ENCODE results near the gene MYOD1.

Gene MYOD1

GRCh38 chr11:17767301-17767885 is 48.0 kb downstream of the MYOD1 start:
- DNase-seq (ENCODE audit: low spot score), result no peak
- in situ Hi-C loops (cut with MboI; ENCODE audit: low pct_unique_long_range_greater_than_20kb, low sequenced_read_pairs, unreplicated experiment), result loop anchor here (10.0 kb wide), 1 partner anchor 207 kb away; no protein-coding TSS in a partner anchor
- TF ChIP-seq CTCF (IDR thresholded peaks at IDR 0.05; ENCODE audit: extremely low read depth, insufficient read depth, missing control alignments), result no peak

GRCh38 chr11:17767914-17768313 is 48.5 kb downstream of the MYOD1 start:
- DNase-seq (ENCODE audit: low spot score), result no peak
- in situ Hi-C loops (cut with MboI; ENCODE audit: low pct_unique_long_range_greater_than_20kb, low sequenced_read_pairs, unreplicated experiment), result loop anchor here (10.0 kb wide), 1 partner anchor 207 kb away; no protein-coding TSS in a partner anchor
- no peak for TF ChIP-seq CTCF (IDR thresholded peaks at IDR 0.05; ENCODE audit: extremely low read depth, insufficient read depth, missing control alignments)

- no peak for TF ChIP-seq CTCF (IDR thresholded peaks at IDR 0.05; ENCODE audit: extremely low read depth, insufficient read depth, missing control alignments)
- in situ Hi-C loops (cut with MboI; ENCODE audit: low pct_unique_long_range_greater_than_20kb, low sequenced_read_pairs, unreplicated experiment), result loop anchor here (10.0 kb wide), 1 partner anchor 206 kb away; no protein-coding TSS in a partner anchor
- DNase-seq (ENCODE audit: low spot score), result no peak
Observed at GRCh38 chr11:17768547-17768946, 49.2 kb downstream of the MYOD1 start.

GRCh38 chr11:17769218-17769617 is 49.8 kb downstream of the MYOD1 start:
- DNase-seq (ENCODE audit: low spot score), result no peak
- in situ Hi-C loops (cut with MboI; ENCODE audit: low pct_unique_long_range_greater_than_20kb, low sequenced_read_pairs, unreplicated experiment), result loop anchor here (10.0 kb wide), 1 partner anchor 206 kb away; no protein-coding TSS in a partner anchor
- TF ChIP-seq CTCF (IDR thresholded peaks at IDR 0.05; ENCODE audit: extremely low read depth, insufficient read depth, missing control alignments), result no peak

GRCh38 chr11:17770048-17770652 is 50.8 kb downstream of the MYOD1 start:
- in situ Hi-C loops (cut with MboI; ENCODE audit: low pct_unique_long_range_greater_than_20kb, low sequenced_read_pairs, unreplicated experiment), result no loop called here
- DNase-seq (ENCODE audit: low spot score), result no peak
- TF ChIP-seq CTCF (IDR thresholded peaks at IDR 0.05; ENCODE audit: extremely low read depth, insufficient read depth, missing control alignments), result no peak

- in situ Hi-C loops (cut with MboI; ENCODE audit: low pct_unique_long_range_greater_than_20kb, low sequenced_read_pairs, unreplicated experiment), result no loop called here
- DNase-seq (ENCODE audit: low spot score), result no peak
- TF ChIP-seq CTCF (IDR thresholded peaks at IDR 0.05; ENCODE audit: extremely low read depth, insufficient read depth, missing control alignments), result no peak
Observed at GRCh38 chr11:17770917-17771316, 51.5 kb downstream of the MYOD1 start.

Data from GM13977 (cell line).